ENCODE results near the gene POLR2E.

POLR2E gene

DNA sequence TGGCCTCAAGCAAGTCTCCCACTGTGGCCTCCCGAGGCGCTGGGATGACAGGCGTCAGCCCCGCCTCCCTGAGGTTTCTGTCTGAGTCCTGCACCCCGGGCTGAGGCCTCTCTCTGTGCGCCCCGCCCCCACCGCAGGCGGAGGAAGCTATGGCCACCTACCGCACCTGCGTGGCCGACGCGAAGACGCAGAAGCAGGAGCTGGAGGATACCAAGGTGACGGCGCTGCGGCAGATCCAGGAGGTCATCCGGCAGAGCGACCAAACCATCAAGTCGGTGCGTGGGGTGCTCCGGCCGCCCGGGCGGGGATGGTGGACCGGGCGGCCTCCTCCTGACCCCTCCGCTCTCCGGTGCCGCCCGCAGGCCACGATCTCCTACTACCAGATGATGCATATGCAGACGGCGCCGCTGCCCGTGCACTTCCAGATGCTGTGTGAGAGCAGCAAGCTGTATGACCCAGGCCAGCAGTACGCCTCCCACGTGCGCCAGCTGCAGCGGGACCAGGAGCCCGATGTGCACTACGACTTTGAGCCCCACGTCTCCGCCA lies 15.5 kb downstream of the POLR2E start:
- DNase-seq (ENCODE audit: low spot score), result peak; percentile 66

DNA sequence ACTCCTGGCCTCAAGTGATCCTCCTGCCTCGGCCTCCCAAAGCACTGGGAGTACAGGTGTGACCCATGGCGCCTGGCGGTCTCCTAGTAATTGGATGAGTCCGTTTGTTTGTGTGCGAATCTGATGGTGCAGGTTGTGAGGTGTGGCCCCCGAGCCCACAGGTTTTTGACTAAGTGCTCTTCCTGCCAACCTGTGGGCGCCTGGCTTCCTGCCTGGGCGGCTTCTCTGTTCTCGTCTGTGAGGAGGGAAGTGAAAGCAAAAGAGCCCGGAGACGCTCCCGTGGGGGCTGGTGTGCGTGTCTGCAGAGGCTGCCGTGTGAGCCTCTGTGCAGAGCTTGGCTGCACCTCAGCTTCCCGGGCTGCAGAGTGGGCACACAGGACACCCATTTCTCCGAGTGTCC lies 18.2 kb downstream of the POLR2E start:
- DNase-seq (ENCODE audit: low spot score), result peak; percentile 96

GRCh38 chr19:1076046-1076386 lies 19.2 kb downstream of the POLR2E start:
- no peak for DNase-seq (ENCODE audit: low spot score)

GRCh38 chr19:1074544-1075283 lies 20.5 kb downstream of the POLR2E start:
- peak; percentile 95 for DNase-seq (ENCODE audit: low spot score)

DNA sequence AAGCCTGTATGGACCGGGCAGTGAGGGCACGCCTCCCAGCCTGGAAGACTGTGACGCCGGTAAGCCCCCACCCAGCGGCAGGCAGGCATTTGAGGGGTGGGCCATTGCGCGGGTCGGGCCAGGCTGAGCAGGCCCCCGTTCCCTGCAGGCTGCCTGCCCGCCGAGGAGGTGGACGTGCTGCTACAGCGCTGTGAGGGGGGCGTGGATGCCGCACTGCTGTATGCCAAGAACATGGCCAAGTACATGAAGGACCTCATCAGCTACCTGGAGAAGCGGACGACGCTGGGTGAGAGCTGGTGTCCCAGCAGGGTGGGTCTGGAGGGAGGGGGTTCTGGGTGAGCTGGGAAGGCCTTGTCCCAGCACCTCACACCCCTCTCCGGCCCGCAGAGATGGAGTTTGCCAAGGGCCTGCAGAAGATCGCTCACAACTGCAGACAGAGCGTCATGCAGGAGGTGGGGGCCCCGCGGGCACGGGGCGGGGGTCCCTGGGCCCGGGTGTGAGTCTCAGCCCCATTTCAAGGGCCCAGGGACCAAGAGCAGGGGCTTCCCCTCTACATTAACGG lies 21.1 kb downstream of the POLR2E start:
- DNase-seq (ENCODE audit: low spot score), result no peak

GRCh38 chr19:1073063-1073955 lies 21.9 kb downstream of the POLR2E start:
- DNase-seq (ENCODE audit: low spot score), result no peak

DNA sequence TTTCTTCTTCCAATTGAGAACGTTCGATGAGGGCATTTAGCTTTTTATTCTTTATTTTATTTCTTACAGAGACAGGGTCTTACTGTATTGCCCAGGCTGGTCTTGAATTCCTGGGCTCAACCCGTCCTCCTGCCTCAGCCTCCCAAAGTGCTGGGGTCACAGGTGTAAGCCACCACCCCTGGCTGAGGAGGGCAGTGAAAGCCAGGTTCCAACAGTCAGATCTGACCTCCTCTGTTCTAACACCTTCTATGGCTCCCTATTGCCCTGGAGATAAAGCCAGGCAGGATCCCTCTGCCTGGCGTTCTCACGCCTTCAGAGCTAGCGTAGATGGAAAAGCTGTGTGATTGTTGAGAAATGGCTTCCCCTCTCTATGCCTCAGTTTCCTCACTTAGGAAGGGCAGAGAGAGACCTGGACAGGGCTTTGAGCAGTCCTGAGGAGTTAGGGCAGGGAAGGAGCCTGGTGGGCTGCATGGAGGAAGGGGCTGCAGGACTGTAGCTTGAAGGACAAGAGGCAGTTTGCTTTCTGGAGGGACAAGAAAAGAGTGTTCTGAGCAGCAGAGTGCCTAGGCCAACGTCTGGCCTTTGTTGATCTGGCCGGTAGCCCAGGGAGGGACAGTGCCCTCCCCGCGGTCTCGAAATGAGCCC lies 22.7 kb downstream of the POLR2E start:
- no peak for DNase-seq (ENCODE audit: low spot score)

- no peak for DNase-seq (ENCODE audit: low spot score)
These were observed 24.0 kb downstream of the POLR2E start for GRCh38 chr19:1070931-1071791.

- DNase-seq (ENCODE audit: low spot score), result no peak
These were observed 24.6 kb downstream of the POLR2E start for GRCh38 chr19:1070576-1070930.

GRCh38 chr19:1069009-1069779 lies 26.0 kb downstream of the POLR2E start:
- peak; percentile 82 for DNase-seq (ENCODE audit: low spot score)

- DNase-seq (ENCODE audit: low spot score), result peak; percentile 77
These were observed 26.9 kb downstream of the POLR2E start for GRCh38 chr19:1068009-1069001.

GRCh38 chr19:1067341-1067957 lies 27.7 kb downstream of the POLR2E start:
- DNase-seq (ENCODE audit: low spot score), result peak; percentile 73

DNA sequence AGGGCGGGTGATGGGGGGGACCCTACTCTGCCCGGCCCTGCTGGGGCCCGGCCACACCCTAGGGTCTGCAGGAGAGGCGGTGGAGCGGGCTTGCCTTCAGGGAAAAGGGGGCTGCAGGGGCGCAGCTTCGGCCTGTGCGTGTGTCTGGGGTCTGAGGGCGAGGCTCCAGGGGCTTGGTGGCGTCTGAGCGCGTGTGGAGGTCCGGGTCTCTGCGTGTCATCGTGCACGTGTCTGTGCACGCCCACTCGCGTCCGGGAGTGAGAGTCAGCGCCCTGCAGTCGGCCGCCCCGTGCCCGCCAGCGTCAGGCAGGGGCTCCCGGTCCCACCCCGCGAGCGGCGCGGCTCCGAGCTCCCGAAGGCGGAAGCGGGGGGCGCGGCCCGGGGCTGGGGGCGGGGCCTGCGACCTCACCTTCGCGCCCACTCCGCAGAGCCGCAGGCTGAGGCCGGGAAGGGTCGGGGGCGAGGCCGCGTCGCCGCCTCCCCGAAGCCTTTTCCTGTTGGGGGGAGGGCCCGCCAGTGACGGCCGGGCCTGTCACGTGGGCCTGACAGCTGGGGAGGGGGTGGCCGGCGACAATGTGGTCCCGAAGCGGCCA lies 28.3 kb downstream of the POLR2E start, which contains the start of gene ARHGAP45:
Gene ARHGAP45, plus strand, starts transcription at position 420 of the 593 bp plus-strand sequence. CDS start 239 bp downstream, outside the sequence.
- peak; percentile 87 for DNase-seq (ENCODE audit: low spot score)

GRCh38 chr19:1066251-1066747 lies 28.9 kb downstream of the POLR2E start:
- no peak for DNase-seq (ENCODE audit: low spot score)

DNA sequence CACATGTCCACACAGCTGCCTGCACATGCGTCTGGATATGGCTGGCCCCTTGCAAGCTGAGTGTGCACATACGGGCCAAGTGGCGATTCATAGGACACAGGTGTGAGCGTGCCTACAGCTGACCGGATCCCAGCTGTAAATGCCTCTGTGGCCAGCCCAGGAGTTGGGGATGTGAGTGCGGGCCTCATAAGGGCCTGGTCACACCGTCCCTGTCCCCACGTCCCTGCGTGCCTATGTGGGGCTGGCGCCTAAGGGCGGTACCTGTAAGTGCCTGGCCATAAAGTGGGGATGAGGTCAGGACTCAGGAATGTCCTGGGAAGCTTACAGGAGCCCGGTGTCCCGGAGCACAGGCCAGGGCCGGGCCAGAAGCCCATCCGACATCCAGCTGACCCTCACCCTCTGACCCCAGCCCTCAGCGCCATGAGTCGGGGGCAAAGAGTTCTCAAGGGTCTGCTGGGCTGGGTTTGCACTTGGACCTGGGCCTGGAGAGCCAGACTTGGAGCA lies 29.5 kb downstream of the POLR2E start:
- no peak for DNase-seq (ENCODE audit: low spot score)

DNA sequence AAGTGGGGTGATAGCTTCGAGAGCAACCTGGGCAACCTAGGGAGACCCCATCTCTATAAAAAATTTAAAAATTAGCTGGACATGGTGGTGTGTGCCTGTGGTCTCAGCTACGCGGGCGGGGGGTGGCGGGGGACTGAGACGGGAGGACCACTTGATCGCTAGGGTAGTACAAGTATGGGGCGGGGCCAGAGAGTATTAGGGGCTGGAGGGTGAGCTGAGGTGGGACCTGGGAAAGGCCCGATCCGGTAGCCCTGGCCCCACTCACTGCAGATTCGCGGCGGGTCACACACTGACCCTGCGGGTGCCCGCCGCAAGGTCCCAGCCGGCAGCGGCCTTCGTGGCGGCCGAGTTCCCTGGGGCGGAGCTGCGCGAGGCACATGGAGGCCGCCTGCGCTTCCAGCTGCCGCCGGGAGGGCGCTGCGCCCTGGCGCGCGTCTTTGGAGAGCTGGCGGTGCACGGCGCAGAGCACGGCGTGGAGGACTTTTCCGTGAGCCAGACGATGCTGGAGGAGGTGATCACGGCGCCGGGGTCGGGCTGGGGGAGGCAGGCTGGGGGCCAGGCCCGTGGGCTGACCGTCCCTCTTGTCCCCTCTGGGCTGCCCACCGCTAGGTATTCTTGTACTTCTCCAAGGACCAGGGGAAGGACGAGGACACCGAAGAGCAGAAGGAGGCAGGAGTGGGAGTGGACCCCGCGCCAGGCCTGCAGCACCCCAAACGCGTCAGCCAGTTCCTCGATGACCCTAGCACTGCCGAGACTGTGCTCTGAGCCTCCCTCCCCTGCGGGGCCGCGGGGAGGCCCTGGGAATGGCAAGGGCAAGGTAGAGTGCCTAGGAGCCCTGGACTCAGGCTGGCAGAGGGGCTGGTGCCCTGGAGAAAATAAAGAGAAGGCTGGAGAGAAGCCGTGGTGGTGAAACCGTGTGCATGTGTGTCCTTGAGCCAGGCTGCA lies 30.2 kb downstream of the POLR2E start:
- peak; percentile 75 for DNase-seq (ENCODE audit: low spot score)

All from CD4-positive, alpha-beta T cell treated with Interleukin-2 at 100 ng/mL for 4 hours (primary cell).